BLaER1 (cell line): Measurements from ENCODE around the gene C14orf39.

Experiments used
- H3K27ac ChIP-seq: shearing (Covaris generic); formaldehyde crosslinking; 2 replicates; pipeline ENCODE4 v1.8.1; 2022
- H3K27me3 ChIP-seq: shearing (Covaris generic); formaldehyde crosslinking; 2 replicates; pipeline ENCODE4 v1.8.1; 2022
- H3K36me3 ChIP-seq: shearing (Covaris generic); formaldehyde crosslinking; 2 replicates; pipeline ENCODE4 v1.8.1; 2022
- H3K4me1 ChIP-seq: shearing (Covaris generic); formaldehyde crosslinking; 2 replicates; pipeline ENCODE4 v1.8.1; 2022
- H3K4me2 ChIP-seq: shearing (Covaris generic); formaldehyde crosslinking; 2 replicates; pipeline ENCODE4 v1.8.1; 2022
- H3K4me3 ChIP-seq: shearing (Covaris generic); formaldehyde crosslinking; 2 replicates; pipeline ENCODE4 v1.8.1; 2022
- H3K9ac ChIP-seq: shearing (Covaris generic); formaldehyde crosslinking; 2 replicates; pipeline ENCODE4 v1.8.1; 2022
- H3K9me3 ChIP-seq: shearing (Covaris generic); formaldehyde crosslinking; 2 replicates; pipeline ENCODE4 v1.8.1; 2022
- H4K20me1 ChIP-seq: shearing (Covaris generic); formaldehyde crosslinking; 2 replicates; pipeline ENCODE4 v1.8.1; 2022
- Cebpa-rat ChIP-seq: shearing (Covaris generic); IDR thresholded peaks from 2 replicates; pipeline ENCODE4 v1.8.1; 2022

The C14orf39 gene

DNA sequence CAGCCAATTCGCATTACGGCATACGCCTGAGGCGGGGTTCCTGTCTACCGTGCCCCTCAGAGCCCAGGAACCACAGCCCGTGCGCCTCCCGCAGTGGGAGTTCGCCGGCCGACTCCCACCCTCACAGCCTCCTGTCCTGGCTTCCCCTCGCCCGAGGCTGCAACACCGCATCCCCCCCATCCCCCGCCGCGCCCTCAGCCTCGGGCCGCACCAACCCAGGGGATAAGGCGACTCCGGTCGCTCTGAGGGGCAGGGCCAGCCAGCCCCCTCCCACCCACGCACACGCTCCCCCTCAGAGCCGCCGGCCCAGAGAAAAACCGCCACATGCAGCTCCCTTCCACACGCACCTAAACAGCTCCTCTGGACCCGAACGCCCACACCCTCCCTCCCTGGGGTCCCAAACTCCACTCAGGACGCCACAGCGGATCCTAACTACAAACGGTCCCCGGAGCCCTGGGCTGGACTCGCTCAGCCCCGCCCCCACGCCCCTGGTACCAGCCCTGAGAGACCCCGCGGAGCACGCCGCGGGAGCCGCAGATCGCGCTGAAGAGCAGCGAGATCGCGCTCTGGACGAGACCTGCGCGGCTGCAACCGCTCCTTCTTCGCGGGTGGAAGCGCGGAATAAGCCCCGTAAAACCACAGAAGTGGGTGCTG is at the start of gene C14orf39:
TSS of gene C14orf39 (minus strand) at position 466 of the 654 bp plus-strand sequence. CDS start 985 bp downstream, outside the sequence.
- no peaks in the 10 kb centered on the region for H3K27me3 ChIP-seq
- no peak within 1 kb of the TSS for H3K4me2 ChIP-seq
- no peak within 1 kb of the TSS for H3K4me3 ChIP-seq
- H4K20me1 ChIP-seq: no peaks in the 10 kb centered on the region
- peaks cover 11% of the 10 kb centered on the region for H3K9me3 ChIP-seq
- no peak for TF ChIP-seq Cebpa-rat
- H3K9ac ChIP-seq: no peak within 1 kb of the TSS
- no peaks in the 10 kb centered on the region for H3K4me1 ChIP-seq
- no peaks in the 10 kb centered on the region for H3K36me3 ChIP-seq
- no peak within 1 kb of the TSS for H3K27ac ChIP-seq

DNA sequence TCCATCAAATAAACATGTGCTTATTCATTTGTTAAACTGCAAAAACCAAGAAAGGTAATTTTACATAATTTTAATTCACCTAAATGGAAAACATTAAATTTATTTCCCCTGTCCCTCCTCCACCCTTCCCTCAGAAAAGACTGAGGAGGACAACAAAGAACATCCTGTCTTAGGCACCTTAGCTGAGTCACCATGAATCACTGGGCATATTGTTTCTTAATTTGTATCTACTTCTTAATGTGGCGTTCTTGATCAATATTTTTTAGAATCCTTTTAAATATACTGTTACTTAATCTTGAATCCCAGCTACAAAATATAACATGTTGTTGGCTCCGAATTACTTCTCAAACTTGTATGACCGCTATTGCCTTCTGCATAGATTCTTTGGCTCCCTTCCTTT is 46.6 kb upstream of the C14orf39 start:
- Histone ChIP-seq H3K36me3 (no peaks in the 10 kb centered on the region), H3K4me3 (no peak overlapping the region), H3K27me3 (no peaks in the 10 kb centered on the region), H3K27ac (no peak overlapping the region), H3K9me3 (no peaks in the 10 kb centered on the region), H3K4me2 (no peak overlapping the region), H3K4me1 (no peaks in the 10 kb centered on the region), H4K20me1 (no peaks in the 10 kb centered on the region), H3K9ac (no peak overlapping the region)
- TF ChIP-seq Cebpa-rat: no peak

GRCh38 chr14:60515511-60516289 is 29.8 kb upstream of the C14orf39 start:
- no peak overlapping the region for H3K9ac ChIP-seq
- H3K4me1 ChIP-seq: no peaks in the 10 kb centered on the region
- no peaks in the 10 kb centered on the region for H3K27me3 ChIP-seq
- no peak overlapping the region for H3K4me2 ChIP-seq
- H3K27ac ChIP-seq: no peak overlapping the region
- TF ChIP-seq Cebpa-rat: no peak
- H4K20me1 ChIP-seq: no peaks in the 10 kb centered on the region
- no peak overlapping the region for H3K4me3 ChIP-seq
- peaks cover 30% of the 10 kb centered on the region for H3K9me3 ChIP-seq
- H3K36me3 ChIP-seq: no peaks in the 10 kb centered on the region

- Histone ChIP-seq H3K27me3 (no peaks in the 10 kb centered on the region), H3K4me1 (no peaks in the 10 kb centered on the region), H3K27ac (no peak overlapping the region), H3K36me3 (no peaks in the 10 kb centered on the region), H4K20me1 (no peaks in the 10 kb centered on the region), H3K9me3 (peaks cover 37% of the 10 kb centered on the region), H3K9ac (no peak overlapping the region), H3K4me3 (no peak overlapping the region; the same call in 1 of the 2 replicates), H3K4me2 (no peak overlapping the region)
- TF ChIP-seq Cebpa-rat: no peak
Measured at GRCh38 chr14:60514741-60515491, 29.1 kb upstream of the C14orf39 start.

DNA sequence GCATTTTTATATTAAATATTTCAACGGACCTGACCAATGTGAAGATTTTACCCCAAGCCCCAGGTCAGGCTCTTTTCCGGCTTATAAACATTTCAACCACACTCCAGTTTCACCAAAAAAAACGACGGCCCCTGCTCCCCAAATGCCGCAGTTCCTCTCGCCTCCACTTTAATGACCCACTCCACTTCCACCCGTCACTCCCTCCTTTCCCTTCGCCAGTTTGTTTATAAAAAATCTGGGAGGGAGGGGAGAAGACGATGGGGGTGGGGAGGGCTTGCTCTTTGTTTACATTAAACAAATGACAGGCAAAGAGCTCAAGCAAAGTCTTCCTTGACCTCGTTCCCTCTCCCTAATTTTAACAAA is 28.5 kb upstream of the C14orf39 start:
- H3K9ac ChIP-seq: no peak overlapping the region
- H3K4me2 ChIP-seq: no peak overlapping the region
- H3K36me3 ChIP-seq: no peaks in the 10 kb centered on the region
- no peak overlapping the region for H3K27ac ChIP-seq
- no peaks in the 10 kb centered on the region for H3K4me1 ChIP-seq
- H3K9me3 ChIP-seq: peaks cover 43% of the 10 kb centered on the region
- H4K20me1 ChIP-seq: no peaks in the 10 kb centered on the region
- TF ChIP-seq Cebpa-rat: no peak
- H3K4me3 ChIP-seq: no peak overlapping the region
- no peaks in the 10 kb centered on the region for H3K27me3 ChIP-seq

GRCh38 chr14:60512973-60513571 is 27.2 kb upstream of the C14orf39 start:
- H3K27ac ChIP-seq: no peak overlapping the region
- no peaks in the 10 kb centered on the region for H4K20me1 ChIP-seq
- H3K4me2 ChIP-seq: no peak overlapping the region
- no peak for TF ChIP-seq Cebpa-rat
- no peaks in the 10 kb centered on the region for H3K4me1 ChIP-seq
- peaks cover 56% of the 10 kb centered on the region for H3K9me3 ChIP-seq
- H3K27me3 ChIP-seq: no peaks in the 10 kb centered on the region
- no peak overlapping the region for H3K9ac ChIP-seq
- H3K36me3 ChIP-seq: no peaks in the 10 kb centered on the region
- H3K4me3 ChIP-seq: no peak overlapping the region

DNA sequence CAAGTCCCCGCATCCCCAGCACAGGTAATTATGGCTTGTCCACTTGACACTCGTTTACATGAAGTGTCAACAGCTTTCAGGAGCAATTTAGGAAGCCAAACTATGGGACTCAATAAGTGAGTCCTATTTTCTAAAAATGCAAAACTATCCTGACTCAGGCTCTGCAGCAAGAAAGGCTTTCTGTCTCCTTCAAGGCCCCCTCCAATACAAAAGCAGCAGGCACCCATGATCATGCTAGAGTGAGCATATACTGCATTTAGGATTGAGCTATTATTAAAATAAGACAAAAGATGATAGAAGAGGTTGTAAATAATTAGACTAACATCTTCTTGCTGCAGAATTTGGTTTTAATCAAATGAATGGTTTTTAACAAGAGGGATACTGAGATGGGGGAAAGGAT is 26.3 kb upstream of the C14orf39 start:
- Histone ChIP-seq H3K4me3 (no peak overlapping the region), H3K9me3 (peaks cover 65% of the 10 kb centered on the region), H3K9ac (no peak overlapping the region), H3K4me2 (no peak overlapping the region), H3K27me3 (no peaks in the 10 kb centered on the region), H3K4me1 (no peaks in the 10 kb centered on the region), H3K27ac (no peak overlapping the region), H3K36me3 (no peaks in the 10 kb centered on the region), H4K20me1 (no peaks in the 10 kb centered on the region)
- TF ChIP-seq Cebpa-rat: no peak

DNA sequence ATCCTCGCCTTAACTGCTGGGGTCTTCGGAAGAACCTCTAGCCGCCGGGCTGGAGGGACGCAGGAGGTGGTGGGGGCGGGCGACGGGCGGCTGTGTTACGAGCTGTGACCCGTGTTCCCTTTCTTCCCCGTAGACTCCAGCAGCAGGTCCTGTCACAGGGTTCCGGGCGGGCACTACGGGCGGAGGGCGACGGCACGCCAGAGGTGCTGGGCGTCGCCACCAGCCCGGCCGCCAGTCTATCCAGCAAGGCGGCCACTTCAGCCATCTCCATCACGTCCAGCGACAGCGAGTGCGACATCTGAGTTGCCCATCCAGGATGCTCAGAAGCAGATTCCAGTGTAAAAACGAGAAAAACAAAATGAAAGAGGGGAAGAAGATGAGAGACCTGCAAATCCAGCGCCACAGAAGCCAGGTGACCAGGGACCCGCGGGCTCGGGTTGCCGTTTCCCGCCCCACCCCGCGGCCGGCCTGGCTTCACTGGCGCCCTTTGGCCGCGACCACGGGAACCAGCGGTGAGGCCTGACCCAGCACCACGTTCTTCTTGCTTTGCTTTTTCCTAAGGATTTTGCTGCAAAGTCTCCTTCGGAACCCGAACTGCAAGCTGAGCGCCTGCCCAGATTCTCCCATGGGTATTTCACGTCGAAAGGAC is 25.2 kb upstream of the C14orf39 start:
- Histone ChIP-seq H3K36me3 (no peaks in the 10 kb centered on the region), H3K9me3 (peaks cover 73% of the 10 kb centered on the region), H3K27me3 (no peaks in the 10 kb centered on the region), H3K27ac (no peak overlapping the region), H4K20me1 (no peaks in the 10 kb centered on the region), H3K4me3 (no peak overlapping the region), H3K9ac (no peak overlapping the region), H3K4me2 (no peak overlapping the region), H3K4me1 (no peaks in the 10 kb centered on the region; the same call in 1 of the 2 replicates)
- TF ChIP-seq Cebpa-rat: no peak

GRCh38 chr14:60510254-60510950 is 24.5 kb upstream of the C14orf39 start:
- no peaks in the 10 kb centered on the region for H4K20me1 ChIP-seq
- no peaks in the 10 kb centered on the region for H3K36me3 ChIP-seq
- TF ChIP-seq Cebpa-rat: no peak
- no peaks in the 10 kb centered on the region for H3K27me3 ChIP-seq
- H3K9ac ChIP-seq: no peak overlapping the region
- H3K4me2 ChIP-seq: no peak overlapping the region
- no peak overlapping the region for H3K4me3 ChIP-seq
- H3K4me1 ChIP-seq: peaks cover 6% of the 10 kb centered on the region; the same call in 1 of the 2 replicates
- peaks cover 66% of the 10 kb centered on the region for H3K9me3 ChIP-seq
- no peak overlapping the region for H3K27ac ChIP-seq
